DLD1 (cell line): ENCODE measurements around the gene THBS1.

ENCODE experiments used
- in situ Hi-C: cut with HindIII; loops from 2 replicates; pipeline ENCODE4 v1.10.0; 2017; ENCODE audit warnings: low sequenced_read_pairs

Gene THBS1

GRCh38 chr15:39573844-39574243, 7.0 kb upstream of the THBS1 start:
- in situ Hi-C loops: no loop called here

GRCh38 chr15:39574427-39574826, 6.5 kb upstream of the THBS1 start:
- in situ Hi-C loops: no loop called here

GRCh38 chr15:39575180-39575579, 5.7 kb upstream of the THBS1 start:
- in situ Hi-C loops: no loop called here

DNA sequence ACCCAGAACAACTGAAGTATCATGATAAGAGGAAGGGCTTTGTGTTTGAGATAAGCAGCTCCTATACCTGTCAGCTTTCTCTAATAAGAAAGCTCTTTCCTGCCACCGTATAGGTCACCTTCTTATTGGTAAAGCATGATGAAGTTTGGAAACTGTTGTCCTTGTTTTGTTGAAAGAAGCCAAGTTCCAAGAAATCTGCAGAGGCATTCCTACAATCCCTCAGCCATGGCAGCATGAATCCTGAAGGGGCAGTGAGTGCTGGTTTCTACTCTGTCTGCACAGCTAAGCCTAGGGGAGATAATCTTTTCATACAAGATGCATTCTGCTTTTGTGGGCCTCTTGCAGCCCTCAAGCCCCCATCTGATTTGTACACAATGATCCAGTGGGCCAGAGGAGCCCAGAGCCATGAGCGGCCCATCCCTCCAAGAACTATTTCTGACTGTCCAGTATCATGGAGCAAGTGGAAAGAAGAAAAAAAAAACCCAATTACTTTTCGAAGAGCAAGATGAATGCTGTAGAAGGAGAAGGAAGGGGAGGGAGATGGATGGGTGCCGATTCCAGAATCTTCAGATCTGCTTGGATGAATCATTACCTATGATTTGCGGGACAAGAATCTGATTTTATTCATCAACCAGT, 1.9 kb upstream of the THBS1 start:
- in situ Hi-C loops: no loop called here

DNA sequence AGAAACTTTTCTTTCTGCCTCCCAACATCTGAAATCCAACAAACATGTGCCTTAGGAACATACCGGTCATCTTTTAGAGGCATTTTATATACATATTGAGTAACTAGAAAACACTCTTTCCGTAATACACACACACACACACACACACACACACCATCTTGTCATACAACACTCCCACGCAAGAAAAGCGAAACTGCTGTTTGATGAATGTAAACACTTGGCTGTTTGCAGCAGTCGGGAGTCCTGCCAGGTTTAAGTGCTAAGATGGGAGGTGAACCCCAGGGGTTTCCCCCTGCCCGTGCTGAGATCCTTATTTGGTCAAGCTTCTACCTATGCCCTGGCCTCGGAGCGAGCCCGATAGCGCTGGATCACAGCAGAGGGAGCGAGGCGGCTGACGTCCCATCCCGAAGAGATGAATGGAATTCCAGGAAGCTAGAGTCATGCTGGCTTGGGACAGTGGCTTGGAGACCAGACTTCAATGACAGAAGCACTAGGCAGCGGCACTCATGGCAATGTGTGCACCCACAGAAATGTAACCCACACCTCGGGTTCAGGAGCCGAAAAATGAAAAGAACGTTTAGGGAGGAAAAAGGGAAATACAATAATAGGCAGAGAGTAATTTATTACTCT, 1.3 kb upstream of the THBS1 start:
- in situ Hi-C loops: no loop called here

DNA sequence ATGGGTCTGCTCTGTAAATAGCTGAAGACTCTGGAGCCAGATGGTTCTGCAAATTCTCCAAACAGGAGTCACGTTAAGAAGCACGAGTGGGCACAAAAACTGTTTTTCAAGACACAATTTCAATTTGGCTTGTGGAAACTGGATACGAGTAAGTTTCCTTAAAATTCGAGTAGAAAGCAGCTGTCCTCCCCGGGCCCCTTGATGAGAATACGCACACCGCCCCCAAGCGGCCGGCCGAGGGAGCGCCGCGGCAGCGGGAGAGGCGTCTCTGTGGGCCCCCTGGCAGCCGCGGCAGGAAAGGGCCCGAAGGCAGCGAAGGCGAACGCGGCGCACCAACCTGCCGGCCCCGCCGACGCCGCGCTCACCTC, 778 bp upstream of the THBS1 start:
- in situ Hi-C loops: no loop called here

GRCh38 chr15:39581242-39581792, 438 bp downstream of the THBS1 start:
- in situ Hi-C loops: no loop called here

- in situ Hi-C loops: no loop called here
Measured at GRCh38 chr15:39581793-39582285, 960 bp downstream of the THBS1 start.

- in situ Hi-C loops: no loop called here
Measured at GRCh38 chr15:39582286-39582976, 1.6 kb downstream of the THBS1 start.

DNA sequence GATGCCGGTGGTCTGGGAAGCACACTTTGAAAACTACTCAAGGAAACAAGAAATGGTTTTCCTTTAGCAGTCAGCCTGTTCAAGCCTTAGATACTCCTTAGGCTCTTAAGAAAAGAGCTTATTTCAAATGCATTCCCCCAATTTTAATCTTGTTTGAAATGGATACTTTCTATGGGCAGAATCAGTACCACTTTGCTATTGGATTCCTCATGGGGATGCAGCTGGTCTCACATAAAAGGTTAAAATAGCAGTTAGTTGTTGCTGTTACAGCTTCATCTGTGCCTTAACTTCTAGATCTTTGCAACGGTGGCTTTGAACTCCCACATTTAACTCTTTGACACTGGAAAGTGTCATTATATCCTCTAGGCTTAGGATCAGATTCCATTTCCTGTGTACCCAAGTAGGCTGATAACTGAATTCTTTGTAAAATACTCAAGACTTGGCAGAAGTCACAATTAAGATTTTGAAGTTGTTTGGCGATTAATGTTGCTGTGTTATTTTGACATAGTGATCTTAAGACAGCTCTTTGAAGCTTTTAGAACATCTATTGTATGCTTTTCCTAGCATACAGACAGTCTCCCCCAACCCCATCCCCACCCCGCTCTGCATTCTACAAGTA, 2.2 kb downstream of the THBS1 start:
- in situ Hi-C loops: no loop called here

- in situ Hi-C loops: no loop called here
Measured at GRCh38 chr15:39583596-39584265, 2.9 kb downstream of the THBS1 start.

- in situ Hi-C loops: no loop called here
Measured at GRCh38 chr15:39584266-39584659, 3.4 kb downstream of the THBS1 start.

DNA sequence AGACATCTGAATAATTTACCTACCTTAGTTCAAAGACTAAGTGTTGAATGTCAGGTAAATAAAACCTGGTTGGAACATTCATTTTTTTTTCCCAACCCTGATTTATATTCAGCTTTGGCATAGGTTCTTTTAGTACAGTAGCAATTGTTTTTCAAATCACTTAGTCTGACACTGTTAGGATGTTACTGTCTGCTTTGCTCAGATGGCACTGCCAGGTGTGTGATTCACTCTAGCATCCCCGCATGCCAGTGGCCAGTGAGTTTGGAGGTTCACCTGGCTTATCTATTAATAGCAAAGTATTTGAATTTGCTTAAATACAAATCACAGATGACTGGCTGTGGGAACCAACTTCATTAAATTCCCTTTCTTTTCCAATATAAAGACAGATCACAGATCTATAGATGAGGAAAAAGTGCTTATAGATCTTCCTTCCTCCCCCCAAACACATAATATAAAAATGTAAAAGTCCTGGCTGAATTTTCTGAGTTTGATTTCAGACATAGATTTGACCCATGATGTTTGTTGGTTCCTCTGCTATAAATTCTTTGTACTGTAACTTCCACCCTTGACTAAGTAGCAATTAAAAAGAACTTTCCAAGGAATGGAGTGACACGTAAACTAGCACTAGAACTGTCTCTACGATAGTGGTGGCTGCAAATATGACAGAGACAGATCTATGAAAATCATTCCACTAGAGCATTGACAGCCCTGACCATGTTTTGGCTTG, 3.9 kb downstream of the THBS1 start:
- in situ Hi-C loops: no loop called here

- in situ Hi-C loops: no loop called here
Measured at GRCh38 chr15:39585389-39585841, 4.5 kb downstream of the THBS1 start.

DNA sequence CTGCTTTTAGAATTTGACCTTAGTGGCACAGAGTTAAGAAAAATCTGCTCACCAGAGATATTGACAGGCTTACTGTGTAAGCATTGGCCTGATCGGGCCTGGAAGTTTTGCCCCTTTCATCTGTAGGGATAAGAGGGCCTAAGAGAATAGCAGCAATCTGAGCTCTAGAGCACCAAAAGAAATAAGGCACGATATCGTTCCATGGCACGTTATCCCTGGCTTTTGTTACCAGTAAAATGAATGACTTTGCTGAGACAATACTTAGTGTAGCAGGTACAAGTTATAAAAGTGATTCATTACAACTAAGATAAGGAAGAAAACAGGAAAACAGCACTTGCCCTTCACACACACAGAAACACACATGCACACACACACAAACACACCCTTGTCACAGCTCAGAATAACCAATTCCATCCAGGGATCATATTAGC, 5.0 kb downstream of the THBS1 start:
- in situ Hi-C loops: no loop called here

DNA sequence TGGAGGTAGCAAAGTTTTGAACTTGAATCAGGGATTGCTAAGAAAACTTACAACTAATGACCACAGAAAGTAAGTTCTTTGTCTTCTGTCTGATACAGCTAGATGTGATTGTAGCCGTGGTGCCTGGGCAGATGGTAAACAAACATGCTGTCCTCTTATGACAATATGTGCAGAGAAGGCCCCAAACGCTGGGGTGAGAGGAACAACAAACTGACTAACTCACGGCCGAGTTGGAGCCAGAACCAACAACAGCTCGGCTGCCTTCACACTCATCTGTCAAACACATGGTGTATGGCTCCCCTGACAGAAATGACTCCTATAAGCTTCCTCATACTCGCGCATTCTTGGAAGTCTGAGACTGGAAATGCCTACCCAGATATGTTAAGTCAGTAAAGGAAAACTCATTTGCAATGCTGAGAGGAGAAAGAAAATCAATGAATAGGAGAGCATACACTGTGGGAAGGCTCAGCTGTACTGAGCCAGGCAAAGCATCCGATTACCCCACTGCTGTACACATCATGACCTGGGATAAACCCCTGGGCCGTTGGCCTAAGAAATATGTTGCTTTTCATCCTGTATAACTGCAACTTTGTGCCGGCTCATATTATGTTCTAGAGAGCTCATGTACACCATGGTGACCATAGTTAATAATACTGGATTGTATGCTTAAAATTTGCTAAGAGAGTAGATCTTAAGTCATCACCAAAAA, 5.7 kb downstream of the THBS1 start:
- in situ Hi-C loops: no loop called here

GRCh38 chr15:39587096-39587721, 6.3 kb downstream of the THBS1 start:
- in situ Hi-C loops: no loop called here

DNA sequence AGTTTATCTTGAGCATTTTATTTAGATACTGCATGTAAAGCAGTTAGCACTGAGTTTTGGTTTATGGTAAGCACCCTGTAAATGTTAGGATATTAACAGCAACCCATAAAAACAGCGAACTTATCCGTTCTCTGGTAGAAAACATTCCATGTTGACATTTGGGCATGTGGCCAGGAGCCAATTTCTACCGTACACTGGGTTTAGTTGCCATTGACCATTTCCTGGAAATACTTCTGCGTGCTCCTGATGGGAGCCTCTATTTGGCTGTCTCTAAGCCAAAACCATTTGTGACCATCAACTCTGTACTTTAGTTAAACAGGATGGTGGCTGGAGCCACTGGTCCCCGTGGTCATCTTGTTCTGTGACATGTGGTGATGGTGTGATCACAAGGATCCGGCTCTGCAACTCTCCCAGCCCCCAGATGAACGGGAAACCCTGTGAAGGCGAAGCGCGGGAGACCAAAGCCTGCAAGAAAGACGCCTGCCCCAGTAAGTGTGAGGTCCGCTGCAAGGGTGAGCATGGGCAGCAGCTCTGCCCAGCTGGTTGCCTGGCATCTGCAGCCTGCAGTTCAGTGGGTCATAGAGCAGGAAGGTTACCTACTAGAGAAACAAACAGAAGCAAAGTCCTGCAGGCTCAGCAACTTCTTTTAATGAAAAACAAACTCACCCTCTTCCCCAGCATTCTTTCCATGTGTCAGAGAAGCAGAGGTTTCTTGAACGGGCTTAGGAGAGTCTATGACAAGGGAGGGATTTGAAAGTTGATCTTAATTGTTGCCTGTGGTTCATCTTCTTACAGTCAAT, 7.1 kb downstream of the THBS1 start:
- in situ Hi-C loops: no loop called here
